Retina (tissue), 1 donor: ENCODE measurements around the gene TM9SF4.

Source experiments
- DNase-seq: peaks from one replicate; pipeline ENCODE4 v3.0.0-alpha.2; 2016

TM9SF4 gene

GRCh38 chr20:32208499-32209154, 99.1 kb downstream of the TM9SF4 start:
- no peak for DNase-seq

- no peak for DNase-seq
These were observed 100.5 kb downstream of the TM9SF4 start for GRCh38 chr20:32209850-32210605.

GRCh38 chr20:32213870-32214269, 104.4 kb downstream of the TM9SF4 start:
- no peak for DNase-seq

- DNase-seq = no peak
These were observed 105.6 kb downstream of the TM9SF4 start for GRCh38 chr20:32215147-32215546.

- DNase-seq = no peak
These were observed 106.2 kb downstream of the TM9SF4 start for GRCh38 chr20:32215729-32216128.

GRCh38 chr20:32216179-32217142, 106.9 kb downstream of the TM9SF4 start:
- DNase-seq = no peak
